Thyroid gland (tissue), 4 donors: ENCODE data around the gene HSPA1L.

Experiments
- POLR2A ChIP-seq, 2 donors: fragments of 450-650 bp; IDR thresholded peaks; one replicate each; pipeline ENCODE4 v1.6.1; 2017; ENCODE audit warnings: antibody characterized with exemption in 2 of 2, mild to moderate bottlenecking in 2 of 2, moderate library complexity in 1 of 2
- TF ChIP-seq, protein P1 (sequence below), 6 experiments: fragments of 200-600 bp in 3 of 6; fragments of 450-650 bp in 3 of 6; sonication (generic) in 3 of 6; IDR thresholded peaks; one replicate each; pipeline ENCODE4 v1.5.1; 2016 to 2019; ENCODE audit warnings: antibody characterized with exemption in 6 of 6, mild to moderate bottlenecking in 2 of 6, inconsistent platforms in 1 of 6, moderate library complexity in 1 of 6

DNA sequence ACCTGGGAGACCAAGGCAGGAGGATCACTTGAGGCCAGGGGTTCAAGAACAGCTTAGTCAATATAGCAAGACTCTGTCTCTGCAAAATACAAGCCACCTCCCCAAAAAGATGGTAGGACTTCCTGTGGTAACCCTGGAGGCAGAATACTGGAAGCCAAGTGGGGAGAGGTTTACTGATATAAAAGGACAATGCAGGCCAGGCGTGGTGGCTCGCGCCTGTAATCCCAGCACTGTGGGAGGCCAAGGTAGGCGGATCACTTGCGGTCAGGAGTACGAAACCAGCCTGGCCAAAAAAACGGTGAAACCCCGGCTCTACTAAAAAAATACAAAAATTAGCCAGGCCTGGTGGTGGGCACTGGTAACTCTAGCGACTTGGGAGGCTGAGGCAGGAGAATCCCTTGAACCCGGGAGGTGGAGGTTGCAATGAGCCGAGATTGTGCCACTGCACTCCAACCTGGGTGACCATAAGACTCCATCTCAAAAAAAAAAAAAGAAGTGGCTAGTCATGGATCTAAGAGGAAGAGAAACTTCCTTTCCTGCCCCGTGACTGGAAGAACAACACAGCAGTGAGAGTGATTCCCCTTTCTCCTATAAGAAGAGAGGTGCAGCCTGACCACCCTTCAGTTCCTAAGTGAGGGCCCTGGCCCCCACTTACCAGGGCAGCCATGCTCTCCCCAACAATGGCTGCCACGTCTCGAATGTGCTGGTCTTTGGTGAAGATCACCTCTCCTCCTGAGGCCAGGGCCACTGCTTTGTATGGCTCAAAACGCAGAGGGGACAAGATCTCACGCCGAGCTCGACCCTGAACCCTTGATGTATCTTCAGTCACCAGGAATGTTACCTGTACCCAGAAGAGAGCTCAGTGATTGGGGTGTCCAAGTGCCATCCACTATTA is 46.5 kb downstream of the HSPA1L start:
- no peak for TF ChIP-seq POLR2A (IDR thresholded peaks at IDR 0.05)
- TF ChIP-seq, protein P1, sequence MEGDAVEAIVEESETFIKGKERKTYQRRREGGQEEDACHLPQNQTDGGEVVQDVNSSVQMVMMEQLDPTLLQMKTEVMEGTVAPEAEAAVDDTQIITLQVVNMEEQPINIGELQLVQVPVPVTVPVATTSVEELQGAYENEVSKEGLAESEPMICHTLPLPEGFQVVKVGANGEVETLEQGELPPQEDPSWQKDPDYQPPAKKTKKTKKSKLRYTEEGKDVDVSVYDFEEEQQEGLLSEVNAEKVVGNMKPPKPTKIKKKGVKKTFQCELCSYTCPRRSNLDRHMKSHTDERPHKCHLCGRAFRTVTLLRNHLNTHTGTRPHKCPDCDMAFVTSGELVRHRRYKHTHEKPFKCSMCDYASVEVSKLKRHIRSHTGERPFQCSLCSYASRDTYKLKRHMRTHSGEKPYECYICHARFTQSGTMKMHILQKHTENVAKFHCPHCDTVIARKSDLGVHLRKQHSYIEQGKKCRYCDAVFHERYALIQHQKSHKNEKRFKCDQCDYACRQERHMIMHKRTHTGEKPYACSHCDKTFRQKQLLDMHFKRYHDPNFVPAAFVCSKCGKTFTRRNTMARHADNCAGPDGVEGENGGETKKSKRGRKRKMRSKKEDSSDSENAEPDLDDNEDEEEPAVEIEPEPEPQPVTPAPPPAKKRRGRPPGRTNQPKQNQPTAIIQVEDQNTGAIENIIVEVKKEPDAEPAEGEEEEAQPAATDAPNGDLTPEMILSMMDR (IDR thresholded peaks at IDR 0.05) = no peak
